Keratinocyte (primary cell): ENCODE measurements around the gene ABCB11. TPM values are rescaled to one million over a fixed set of nuclear protein-coding genes. Genes with fewer than 3 reads are reported as not detected.

Experiments
- DNase-seq: peaks from one replicate; pipeline ENCODE4 v3.0.0-alpha.2; 2011; ENCODE audit warnings: low read depth, missing footprints, low spot score
- FAIRE-seq: peaks from 2 replicates; lab custom pipeline; 2011; peaks lifted over from hg19 to GRCh38; lab: Jason Lieb, UNC
- H2AFZ ChIP-seq: 2 replicates; pipeline ENCODE4 v1.6.0; 2012; ENCODE audit warnings: low read length, control low read depth, inconsistent platforms; ENCODE audit not compliant: control insufficient read depth
- H3K27ac ChIP-seq: 2 replicates; pipeline ENCODE4 v1.5.1; 2011; ENCODE audit warnings: low read length; ENCODE audit not compliant: control insufficient read depth, insufficient read depth
- H3K27me3 ChIP-seq: 3 replicates; pipeline ENCODE4 v1.6.0; 2011; ENCODE audit warnings: low read length; ENCODE audit not compliant: control insufficient read depth, insufficient read depth; ENCODE audit errors: extremely low read depth
- H3K36me3 ChIP-seq, 2 experiments: 2 replicates in 1 of 2; 3 replicates in 1 of 2; pipeline ENCODE4 v1.5.1; 2011; ENCODE audit warnings: low read length in 2 of 2, mild to moderate bottlenecking in 1 of 2; ENCODE audit not compliant: control insufficient read depth in 2 of 2, insufficient read depth in 2 of 2; ENCODE audit errors: extremely low read depth in 1 of 2
- H3K4me1 ChIP-seq: 3 replicates; pipeline ENCODE4 v1.5.1; 2011; ENCODE audit warnings: low read length; ENCODE audit not compliant: control insufficient read depth, insufficient read depth; ENCODE audit errors: extremely low read depth
- H3K4me2 ChIP-seq: 3 replicates; pipeline ENCODE4 v1.6.0; 2011; ENCODE audit warnings: low read depth, low read length; ENCODE audit not compliant: control insufficient read depth, insufficient read depth; ENCODE audit errors: extremely low read depth
- H3K4me3 ChIP-seq, 3 experiments: fragments of 200-600 bp in 1 of 3; sonication (generic) in 1 of 3; 2 replicates in 2 of 3; 3 replicates in 1 of 3; pipeline ENCODE4 v1.5.1; 2011 to 2016; ENCODE audit warnings: low read length in 3 of 3, mild to moderate bottlenecking in 3 of 3, control low read depth in 2 of 3, inconsistent platforms in 1 of 3, low read depth in 1 of 3, mixed read lengths in 1 of 3, mixed run types in 1 of 3, moderate library complexity in 1 of 3; ENCODE audit not compliant: control insufficient read depth in 2 of 3, insufficient read depth in 2 of 3; ENCODE audit errors: extremely low read depth in 1 of 3
- H3K79me2 ChIP-seq: 2 replicates; pipeline ENCODE4 v1.6.0; 2012; ENCODE audit warnings: low read length; ENCODE audit not compliant: control insufficient read depth, insufficient read depth
- H3K9ac ChIP-seq: 3 replicates; pipeline ENCODE4 v1.6.0; 2011; ENCODE audit warnings: low read length; ENCODE audit not compliant: control insufficient read depth, insufficient read depth; ENCODE audit errors: extremely low read depth
- H3K9me1 ChIP-seq: 3 replicates; pipeline ENCODE4 v1.6.0; 2011; ENCODE audit warnings: low read length; ENCODE audit not compliant: control insufficient read depth, insufficient read depth; ENCODE audit errors: extremely low read depth
- H3K9me3 ChIP-seq: 2 replicates; pipeline ENCODE4 v1.5.1; 2012; ENCODE audit warnings: low read depth, low read length; ENCODE audit not compliant: control insufficient read depth
- H4K20me1 ChIP-seq: 3 replicates; pipeline ENCODE4 v1.6.0; 2011; ENCODE audit warnings: low read length; ENCODE audit not compliant: control insufficient read depth, insufficient read depth; ENCODE audit errors: extremely low read depth
- CTCF ChIP-seq, 3 experiments: IDR thresholded peaks in 1 of 3; conservative IDR thresholded peaks in 1 of 3; optimal IDR thresholded peaks in 1 of 3; 2 replicates in 2 of 3; 3 replicates in 1 of 3; pipeline versions ENCODE3 to v1.5.1; 2011; ENCODE audit warnings: low read length in 3 of 3, mild to moderate bottlenecking in 3 of 3, moderate library complexity in 2 of 3, control low read depth in 1 of 3, inconsistent platforms in 1 of 3; ENCODE audit not compliant: insufficient read depth in 2 of 3; ENCODE audit errors: extremely low read depth in 1 of 3
- EZH2 ChIP-seq: IDR thresholded peaks from one replicate; pipeline ENCODE4 v1.6.1; 2012; ENCODE audit warnings: inconsistent platforms, mild to moderate bottlenecking, low read length, moderate library complexity
- dilution Hi-C: fragments of 300-500 bp; cut with MboI; formaldehyde crosslinking; loops from one replicate; pipeline ENCODE4 v1.7.0; 2020; ENCODE audit warnings: low sequenced_read_pairs; ENCODE audit not compliant: extremely low pct_ligation_motif_present
- polyA plus RNA-seq, 5 experiments: library from polyadenylated mRNA; depleted of rRNA in 3 of 5; stranded (reverse) in 3 of 5; stranded (forward) in 1 of 5; unstranded in 1 of 5; fragments of >200 nt; gene quantifications; 1 replicate in 1 of 5; 2 replicates in 3 of 5; 3 replicates in 1 of 5; pipeline versions ENCODE4 v1.2.1 to v1.2.3, GENCODE V29; 2011 to 2012; ENCODE audit warnings: missing spikeins in 2 of 5, low read depth in 1 of 5, low replicate concordance in 1 of 5

ABCB11 gene
- polyA plus RNA-seq, 1 donor (not counting 4 experiments of a cell fraction or from before 2014, with no cell fraction given): 0.03 TPM

GRCh38 chr2:168939061-168939460, 92.1 kb downstream of the ABCB11 start:
- Histone ChIP-seq H3K4me1 (no peaks in the 10 kb centered on the region), H3K9me1 (no peaks in the 10 kb centered on the region), H3K27me3 (peaks cover 1% of the 10 kb centered on the region), H3K36me3 (no peaks in the 10 kb centered on the region), H3K4me3 (no peak overlapping the region), H3K9ac (no peak overlapping the region), H3K27ac (no peak overlapping the region), H2AFZ (no peak overlapping the region), H3K4me2 (no peak overlapping the region), H3K9me3 (no peaks in the 10 kb centered on the region), H4K20me1 (no peaks in the 10 kb centered on the region), H3K79me2 (no peaks in the 10 kb centered on the region)
- FAIRE-seq (no peak), DNase-seq (no peak)
- dilution Hi-C loops: no loop called here
- TF ChIP-seq EZH2 (no peak), CTCF (optimal IDR thresholded peaks at IDR 0.05 in 1 of 3, IDR thresholded peaks at IDR 0.05 in 1 of 3, conservative IDR thresholded peaks at IDR 0.05 in 1 of 3; ENCODE audit: extremely low read depth in 1 of 3, insufficient read depth in 2 of 3, low read length in 3 of 3) (no peak)

GRCh38 chr2:168935810-168936581, 95.1 kb downstream of the ABCB11 start:
- Histone ChIP-seq H3K9me3 (no peaks in the 10 kb centered on the region), H3K4me3 (no peak overlapping the region), H2AFZ (no peak overlapping the region), H3K9ac (no peak overlapping the region), H3K4me1 (no peaks in the 10 kb centered on the region), H3K36me3 (no peaks in the 10 kb centered on the region), H3K79me2 (no peaks in the 10 kb centered on the region), H3K4me2 (no peak overlapping the region), H3K27me3 (no peaks in the 10 kb centered on the region), H4K20me1 (no peaks in the 10 kb centered on the region), H3K27ac (no peak overlapping the region), H3K9me1 (no peaks in the 10 kb centered on the region)
- dilution Hi-C loops: no loop called here
- FAIRE-seq (no peak), DNase-seq (no peak)
- no peak for TF ChIP-seq CTCF (optimal IDR thresholded peaks at IDR 0.05 in 1 of 3, IDR thresholded peaks at IDR 0.05 in 1 of 3, conservative IDR thresholded peaks at IDR 0.05 in 1 of 3; ENCODE audit: extremely low read depth in 1 of 3, insufficient read depth in 2 of 3, low read length in 3 of 3)
- no peak for TF ChIP-seq EZH2
